HCT116 (cell line): ENCODE results near the gene ACO2. TPM values are rescaled to one million over a fixed set of nuclear protein-coding genes. Genes with fewer than 3 reads are reported as not detected.

Experiments
- ATAC-seq: fragments of 200-7000 bp; cut with Tn5 transposase; 2 replicates; pipeline ENCODE4 v1.9.1; 2020; ENCODE audit warnings: mild to moderate bottlenecking, moderate library complexity
- BruUV-seq: library from RNA; stranded (reverse); fragments of 400-500 nt; replicated peaks from 2 replicates; lab custom pipeline; 2021; lab: Mats Ljungman, UMichigan
- CTCF ChIA-PET: fragments of 300-600 bp; sonication (Branson Sonifier 250); formaldehyde crosslinking; loops from one replicate; lab custom pipeline; 2021; ENCODE audit warnings: antibody characterized with exemption; lab: Charles Lee
- POLR2A ChIA-PET: fragments of 300-600, 350-600 bp; sonication (Branson Sonifier 250); formaldehyde crosslinking; loops from one replicate; lab custom pipeline; 2021; ENCODE audit warnings: antibody characterized with exemption; lab: Charles Lee
- RAD21 ChIA-PET, 2 experiments: fragments of 300-600 bp; sonication (Branson Sonifier 250); formaldehyde crosslinking; loops; one replicate each; lab custom pipeline; 2023; ENCODE audit warnings: low total read pairs in 2 of 2; ENCODE audit not compliant: uncharacterized antibody in 2 of 2, unreplicated experiment in 2 of 2, low non-redundant PET in 1 of 2; lab: Charles Lee
- DNase-seq: peaks from one replicate; pipeline ENCODE4 v3.0.0-alpha.2; 2010; ENCODE audit warnings: low read depth, low spot score
- H2AFZ ChIP-seq: fragments of 200-600 bp; shearing (Covaris generic), sonication (generic); 2 replicates; pipeline ENCODE4 v1.6.1; 2017; ENCODE audit warnings: low read depth, mixed run types, mixed read lengths, antibody characterized with exemption, low read length; ENCODE audit not compliant: poor library complexity, severe bottlenecking
- H3K27ac ChIP-seq: 2 replicates; pipeline ENCODE4 v1.5.1; 2012; ENCODE audit warnings: low read depth, low read length
- H3K27me3 ChIP-seq: fragments of 200-600 bp; sonication (generic); 2 replicates; pipeline ENCODE4 v1.6.1; 2016; ENCODE audit warnings: mixed run types, low read length, mixed read lengths; ENCODE audit not compliant: insufficient read depth
- H3K36me3 ChIP-seq, 2 experiments: fragments of 200-500 bp in 1 of 2; fragments of 200-600 bp in 1 of 2; sonication (Bioruptor generic) in 1 of 2; sonication (generic) in 1 of 2; 2 replicates each; pipeline versions ENCODE4 v1.5.1 to v1.6.1; 2014 to 2016; ENCODE audit warnings: low read length in 2 of 2, inconsistent platforms in 1 of 2, mixed read lengths in 1 of 2, mixed run types in 1 of 2; ENCODE audit not compliant: insufficient read depth in 2 of 2, control insufficient read depth in 1 of 2
- H3K4me1 ChIP-seq, 2 experiments: fragments of 200-600 bp in 1 of 2; sonication (generic) in 1 of 2; 2 replicates each; pipeline versions ENCODE4 v1.5.1 to v1.6.1; 2012 to 2017; ENCODE audit warnings: low read length in 2 of 2, inconsistent platforms in 1 of 2, mild to moderate bottlenecking in 1 of 2, mixed read lengths in 1 of 2, mixed run types in 1 of 2, moderate library complexity in 1 of 2; ENCODE audit not compliant: insufficient read depth in 2 of 2, control insufficient read depth in 1 of 2
- H3K4me2 ChIP-seq: fragments of 200-600 bp; sonication (generic); 2 replicates; pipeline ENCODE4 v1.6.1; 2017; ENCODE audit warnings: mixed run types, low read length, mixed read lengths
- H3K4me3 ChIP-seq, 2 experiments: fragments of 200-600 bp in 1 of 2; sonication (generic) in 1 of 2; replicated peaks in 1 of 2; 2 replicates each; pipeline ENCODE4 v1.5.1; 2011 to 2016; ENCODE audit warnings: low read length in 2 of 2, control low read depth in 1 of 2, low read depth in 1 of 2, mild to moderate bottlenecking in 1 of 2, mixed read lengths in 1 of 2, mixed run types in 1 of 2
- H3K79me2 ChIP-seq: fragments of 200-600 bp; sonication (generic); 2 replicates; pipeline ENCODE4 v1.6.1; 2017; ENCODE audit warnings: mild to moderate bottlenecking, mixed run types, low read length, moderate library complexity, mixed read lengths; ENCODE audit not compliant: insufficient read depth
- H3K9ac ChIP-seq: fragments of 200-600 bp; sonication (generic); 2 replicates; pipeline ENCODE4 v1.6.1; 2016; ENCODE audit warnings: low read length, mixed read lengths
- H3K9me2 ChIP-seq: fragments of 200-600 bp; sonication (generic), shearing (Covaris generic); 2 replicates; pipeline ENCODE4 v1.6.1; 2017; ENCODE audit warnings: mixed run types, mild to moderate bottlenecking, moderate library complexity; ENCODE audit not compliant: insufficient read depth
- H3K9me3 ChIP-seq, 2 experiments: fragments of 200-500 bp in 1 of 2; fragments of 200-600 bp in 1 of 2; sonication (Bioruptor generic) in 1 of 2; sonication (generic) in 1 of 2; 2 replicates each; pipeline ENCODE4 v1.6.1; 2014 to 2017; ENCODE audit warnings: low read length in 2 of 2, mixed read lengths in 2 of 2, inconsistent platforms in 1 of 2, low read depth in 1 of 2, mild to moderate bottlenecking in 1 of 2, mixed run types in 1 of 2, moderate library complexity in 1 of 2; ENCODE audit not compliant: control insufficient read depth in 1 of 2, insufficient read depth in 1 of 2
- H4K20me1 ChIP-seq: fragments of 200-600 bp; sonication (generic), shearing (Covaris generic); 2 replicates; pipeline ENCODE4 v1.6.1; 2017; ENCODE audit warnings: mixed run types, mild to moderate bottlenecking, moderate library complexity; ENCODE audit not compliant: insufficient read depth
- FOSL1 ChIP-seq: IDR thresholded peaks from 2 replicates; pipeline ENCODE4 v1.6.1; 2012; ENCODE audit warnings: low read depth
- JUND ChIP-seq: IDR thresholded peaks from 2 replicates; pipeline ENCODE4 v1.6.1; 2012
- POLR2A ChIP-seq: IDR thresholded peaks from 2 replicates; pipeline ENCODE4 v1.7.0; 2011; ENCODE audit warnings: borderline replicate concordance; ENCODE audit not compliant: insufficient read depth, insufficient read length; ENCODE audit errors: extremely low read depth
- POLR2AphosphoS5 ChIP-seq: IDR thresholded peaks from 2 replicates; pipeline ENCODE4 v1.6.1; 2011; ENCODE audit warnings: mild to moderate bottlenecking, low read depth, low read length, moderate library complexity
- REST ChIP-seq: IDR thresholded peaks from 2 replicates; pipeline ENCODE4 v1.6.1; 2012; ENCODE audit warnings: low read depth
- SIN3A ChIP-seq: IDR thresholded peaks from 2 replicates; pipeline ENCODE4 v1.6.1; 2012; ENCODE audit warnings: low read depth
- ZNF274 ChIP-seq: fragments of 200-500 bp; sonication (Bioruptor generic); IDR thresholded peaks from 2 replicates; pipeline ENCODE4 v1.6.1; 2014; ENCODE audit warnings: mild to moderate bottlenecking, low read depth, low read length, inconsistent platforms
- intact Hi-C: fragments of 100-400 bp; cut with micrococcal nuclease; formaldehyde crosslinking; loops from 2 replicates; pipeline ENCODE4 v1.10.0; 2022
- total RNA-seq: library from RNA; stranded (reverse); gene quantifications from one replicate; pipeline ENCODE4 v1.2.1, GENCODE V29; 2021; ENCODE audit not compliant: unreplicated experiment
- TF ChIP-seq, protein P1 (sequence below): IDR thresholded peaks from 2 replicates; pipeline ENCODE4 v1.6.1; 2011; ENCODE audit warnings: mild to moderate bottlenecking, low read length, moderate library complexity; ENCODE audit not compliant: insufficient replicate concordance; ENCODE audit errors: extremely low read depth
- TF ChIP-seq, protein P2 (sequence below), 3 experiments: fragments of 200-600 bp in 1 of 3; sonication (generic) in 1 of 3; IDR thresholded peaks in 2 of 3; conservative IDR thresholded peaks in 1 of 3; 2 replicates each; pipeline ENCODE4 v1.5.1; 2012 to 2017; ENCODE audit warnings: low read depth in 2 of 3, low read length in 2 of 3, antibody characterized with exemption in 1 of 3, borderline replicate concordance in 1 of 3, control low read depth in 1 of 3, mild to moderate bottlenecking in 1 of 3, mixed read lengths in 1 of 3, mixed run types in 1 of 3, moderate library complexity in 1 of 3; ENCODE audit not compliant: insufficient read depth in 1 of 3

ACO2 gene
- total RNA-seq, 1 experiment from 2014 or later = 108 TPM

DNA sequence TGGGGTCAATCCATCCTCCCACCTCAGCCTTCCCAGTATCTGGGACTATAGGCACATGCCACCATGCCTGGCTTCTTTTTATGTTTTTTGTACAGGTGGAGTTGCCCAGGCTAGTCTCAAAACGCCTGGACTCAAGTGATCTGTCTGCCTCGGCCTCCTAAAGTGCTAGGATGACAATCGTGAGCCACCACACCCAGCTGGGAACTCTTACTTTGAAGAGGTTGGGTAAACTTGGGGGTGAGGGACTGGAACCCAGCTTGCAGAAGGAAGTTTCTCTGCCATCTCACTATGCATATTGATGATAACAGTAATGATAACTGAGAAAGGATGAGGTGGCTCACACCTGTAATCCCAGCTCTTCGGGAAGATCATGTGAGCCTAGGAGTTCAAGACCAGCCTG, 35.9 kb downstream of the ACO2 start:
- DNase-seq (no peak), ATAC-seq (no peak)
- intact Hi-C loops = no loop called here
- Histone ChIP-seq H3K9me2 (no peaks in the 10 kb centered on the region), H4K20me1 (no peaks in the 10 kb centered on the region), H3K9ac (no peak overlapping the region), H3K4me3 (no peak overlapping the region), H3K4me2 (no peak overlapping the region), H3K27ac (no peak overlapping the region), H3K9me3 (no peaks in the 10 kb centered on the region), H3K27me3 (no peaks in the 10 kb centered on the region), H3K79me2 (peaks cover 31% of the 10 kb centered on the region), H2AFZ (no peak overlapping the region), H3K4me1 (no peaks in the 10 kb centered on the region), H3K36me3 (peaks cover 6 to 20% of the 10 kb centered on the region in 2 experiments; a peak in 3 of 4 replicates)
- POLR2A ChIA-PET = no interaction called here
- CTCF ChIA-PET = no interaction called here
- TF ChIP-seq, protein P1, sequence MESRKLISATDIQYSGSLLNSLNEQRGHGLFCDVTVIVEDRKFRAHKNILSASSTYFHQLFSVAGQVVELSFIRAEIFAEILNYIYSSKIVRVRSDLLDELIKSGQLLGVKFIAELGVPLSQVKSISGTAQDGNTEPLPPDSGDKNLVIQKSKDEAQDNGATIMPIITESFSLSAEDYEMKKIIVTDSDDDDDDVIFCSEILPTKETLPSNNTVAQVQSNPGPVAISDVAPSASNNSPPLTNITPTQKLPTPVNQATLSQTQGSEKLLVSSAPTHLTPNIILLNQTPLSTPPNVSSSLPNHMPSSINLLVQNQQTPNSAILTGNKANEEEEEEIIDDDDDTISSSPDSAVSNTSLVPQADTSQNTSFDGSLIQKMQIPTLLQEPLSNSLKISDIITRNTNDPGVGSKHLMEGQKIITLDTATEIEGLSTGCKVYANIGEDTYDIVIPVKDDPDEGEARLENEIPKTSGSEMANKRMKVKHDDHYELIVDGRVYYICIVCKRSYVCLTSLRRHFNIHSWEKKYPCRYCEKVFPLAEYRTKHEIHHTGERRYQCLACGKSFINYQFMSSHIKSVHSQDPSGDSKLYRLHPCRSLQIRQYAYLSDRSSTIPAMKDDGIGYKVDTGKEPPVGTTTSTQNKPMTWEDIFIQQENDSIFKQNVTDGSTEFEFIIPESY = no peak
- no peak for TF ChIP-seq FOSL1
- no peak for TF ChIP-seq REST
- TF ChIP-seq POLR2AphosphoS5 = no peak
- no peak for TF ChIP-seq ZNF274
- TF ChIP-seq, protein P2, sequence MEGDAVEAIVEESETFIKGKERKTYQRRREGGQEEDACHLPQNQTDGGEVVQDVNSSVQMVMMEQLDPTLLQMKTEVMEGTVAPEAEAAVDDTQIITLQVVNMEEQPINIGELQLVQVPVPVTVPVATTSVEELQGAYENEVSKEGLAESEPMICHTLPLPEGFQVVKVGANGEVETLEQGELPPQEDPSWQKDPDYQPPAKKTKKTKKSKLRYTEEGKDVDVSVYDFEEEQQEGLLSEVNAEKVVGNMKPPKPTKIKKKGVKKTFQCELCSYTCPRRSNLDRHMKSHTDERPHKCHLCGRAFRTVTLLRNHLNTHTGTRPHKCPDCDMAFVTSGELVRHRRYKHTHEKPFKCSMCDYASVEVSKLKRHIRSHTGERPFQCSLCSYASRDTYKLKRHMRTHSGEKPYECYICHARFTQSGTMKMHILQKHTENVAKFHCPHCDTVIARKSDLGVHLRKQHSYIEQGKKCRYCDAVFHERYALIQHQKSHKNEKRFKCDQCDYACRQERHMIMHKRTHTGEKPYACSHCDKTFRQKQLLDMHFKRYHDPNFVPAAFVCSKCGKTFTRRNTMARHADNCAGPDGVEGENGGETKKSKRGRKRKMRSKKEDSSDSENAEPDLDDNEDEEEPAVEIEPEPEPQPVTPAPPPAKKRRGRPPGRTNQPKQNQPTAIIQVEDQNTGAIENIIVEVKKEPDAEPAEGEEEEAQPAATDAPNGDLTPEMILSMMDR (IDR thresholded peaks at IDR 0.05 in 2 of 3, conservative IDR thresholded peaks at IDR 0.05 in 1 of 3; ENCODE audit: borderline replicate concordance in 1 of 3, insufficient read depth in 1 of 3, low read depth in 2 of 3, low read length in 2 of 3) = no peak
- TF ChIP-seq POLR2A = no peak
- no peak for TF ChIP-seq SIN3A
- no peak for TF ChIP-seq JUND
- BruUV-seq = no TSS peak
- RAD21 ChIA-PET = interaction anchor here in 1 of 2 experiments (1.0 kb wide), 1 partner anchor 13 kb away, joined by 5 read pairs; no protein-coding TSS in a partner anchor
